PC-3 (cell line): ENCODE data around the gene TMEM176A. TPM values are rescaled to one million over a fixed set of nuclear protein-coding genes. Genes with fewer than 3 reads are reported as not detected.

Experiments used
- ATAC-seq: fragments of 200-7000 bp; cut with Tn5 transposase; 2 replicates; pipeline ENCODE4 v1.9.1; 2020; ENCODE audit warnings: mild to moderate bottlenecking, moderate library complexity
- BruUV-seq: library from RNA; stranded (reverse); fragments of 400-500 nt; replicated peaks from 2 replicates; lab custom pipeline; 2021; lab: Mats Ljungman, UMichigan
- CTCF ChIA-PET: fragments of 300-600 bp; sonication (Branson Sonifier 250); formaldehyde crosslinking; loops from one replicate; lab custom pipeline; 2022; ENCODE audit warnings: antibody characterized with exemption; lab: Charles Lee
- POLR2A ChIA-PET: fragments of 300-600 bp; sonication (Branson Sonifier 250); formaldehyde crosslinking; loops from one replicate; lab custom pipeline; 2022; ENCODE audit warnings: antibody characterized with exemption; ENCODE audit not compliant: unreplicated experiment; lab: Charles Lee
- DNase-seq: peaks from one replicate; pipeline ENCODE4 v3.0.0-alpha.2; 2015
- H2AFZ ChIP-seq: fragments of 300-600 bp; sonication (generic); 2 replicates; pipeline ENCODE4 v1.6.0; 2016; ENCODE audit warnings: antibody characterized with exemption, low read length
- H3F3A ChIP-seq: fragments of 300-600 bp; sonication (generic); one replicate; pipeline ENCODE4 v1.6.0; 2017; ENCODE audit warnings: antibody characterized with exemption, low read length, control low read depth, mild to moderate bottlenecking; ENCODE audit not compliant: unreplicated experiment
- H3K27ac ChIP-seq: fragments of 300-600 bp; sonication (generic); 2 replicates; pipeline ENCODE4 v1.5.1; 2016; ENCODE audit warnings: mild to moderate bottlenecking, low read length
- H3K27me3 ChIP-seq: fragments of 300-600 bp; sonication (generic); 2 replicates; pipeline ENCODE4 v1.6.1; 2016; ENCODE audit warnings: low read length, mixed read lengths
- H3K36me3 ChIP-seq: fragments of 300-600 bp; sonication (generic); 2 replicates; pipeline ENCODE4 v1.6.1; 2016; ENCODE audit warnings: low read depth, mixed run types, low read length, mixed read lengths
- H3K4me1 ChIP-seq: fragments of 300-600 bp; sonication (generic); 2 replicates; pipeline ENCODE4 v1.5.1; 2016; ENCODE audit warnings: low read length; ENCODE audit not compliant: insufficient read depth
- H3K4me2 ChIP-seq: fragments of 300-600 bp; sonication (generic); 2 replicates; pipeline ENCODE4 v1.6.0; 2016; ENCODE audit warnings: low read length
- H3K4me3 ChIP-seq: fragments of 300-600 bp; sonication (generic); 2 replicates; pipeline ENCODE4 v1.5.1; 2016; ENCODE audit warnings: mild to moderate bottlenecking, low read length, mixed read lengths
- H3K79me2 ChIP-seq: fragments of 300-600 bp; sonication (generic); 2 replicates; pipeline ENCODE4 v1.6.1; 2017; ENCODE audit warnings: low read length, mixed read lengths
- H3K9ac ChIP-seq: fragments of 300-600 bp; sonication (generic); 2 replicates; pipeline ENCODE4 v1.6.0; 2016; ENCODE audit warnings: mild to moderate bottlenecking, low read length
- H3K9me2 ChIP-seq: fragments of 300-600 bp; sonication (generic); replicated peaks from 2 replicates; pipeline ENCODE4 v1.6.1; 2016; ENCODE audit warnings: mixed run types, low read length, mixed read lengths
- H3K9me3 ChIP-seq: fragments of 300-600 bp; sonication (generic); 2 replicates; pipeline ENCODE4 v1.6.1; 2016; ENCODE audit warnings: low read length, mixed read lengths
- H4K20me1 ChIP-seq: fragments of 300-600 bp; sonication (generic); 2 replicates; pipeline ENCODE4 v1.6.1; 2016; ENCODE audit warnings: low read length, mixed read lengths
- EZH2 ChIP-seq: fragments of 300-600 bp; sonication (generic); IDR thresholded peaks from one replicate; pipeline ENCODE4 v1.6.1; 2017; ENCODE audit warnings: antibody characterized with exemption, mild to moderate bottlenecking, low read length; ENCODE audit not compliant: unreplicated experiment
- EZH2phosphoT487 ChIP-seq: fragments of 300-600 bp; sonication (generic); IDR thresholded peaks from 2 replicates; pipeline ENCODE4 v1.6.1; 2018; ENCODE audit warnings: mild to moderate bottlenecking, antibody characterized with exemption, low read length, borderline replicate concordance
- intact Hi-C: fragments of 100-400 bp; cut with micrococcal nuclease; formaldehyde crosslinking; loops from 2 replicates; pipeline ENCODE4 v1.9.0; 2023
- total RNA-seq: library from RNA; depleted of rRNA; stranded (reverse); fragments of >200 nt; gene quantifications from 2 replicates; pipeline ENCODE4 v1.2.3, GENCODE V29; 2014
- TF ChIP-seq, protein P1 (sequence below): fragments of 300-600 bp; sonication (generic); conservative IDR thresholded peaks from 2 replicates; pipeline ENCODE4 v1.5.1; 2017; ENCODE audit warnings: antibody characterized with exemption, low read depth, mild to moderate bottlenecking, low read length

Gene TMEM176A
- total RNA-seq, 1 experiment from 2014 or later: not detected

DNA sequence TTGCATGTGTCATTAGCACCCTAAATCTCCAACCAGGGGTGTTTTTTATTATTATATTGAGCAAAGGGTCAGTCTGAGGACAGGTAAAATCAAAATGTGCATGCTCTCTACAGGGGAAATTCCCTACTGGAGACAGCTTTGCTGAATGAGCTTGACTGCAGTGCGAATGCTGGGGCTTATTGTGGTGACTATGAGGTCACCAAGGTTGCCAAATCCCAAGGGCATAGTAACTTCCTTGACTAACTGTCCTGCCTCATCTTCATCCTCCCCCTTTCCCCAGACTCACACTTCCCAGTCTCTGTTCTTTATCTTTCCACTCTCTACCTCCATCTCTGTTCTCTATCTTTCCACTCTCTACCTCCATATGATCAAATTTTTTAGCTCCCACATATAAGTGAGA is 28.9 kb downstream of the TMEM176A start:
- Histone ChIP-seq H4K20me1 (no peaks in the 10 kb centered on the region), H3K36me3 (no peaks in the 10 kb centered on the region), H3F3A (no peaks in the 10 kb centered on the region), H3K79me2 (no peaks in the 10 kb centered on the region), H3K4me2 (no peak overlapping the region), H3K9ac (no peak overlapping the region), H3K9me3 (no peaks in the 10 kb centered on the region), H3K27ac (no peak overlapping the region), H3K4me3 (no peak overlapping the region), H3K9me2 (no peaks in the 10 kb centered on the region), H2AFZ (no peak overlapping the region), H3K4me1 (no peaks in the 10 kb centered on the region), H3K27me3 (peaks cover 48% of the 10 kb centered on the region)
- intact Hi-C loops: no loop called here
- BruUV-seq: no TSS peak
- ChIA-PET CTCF (no interaction called here), POLR2A (no interaction called here)
- ATAC-seq: no peak
- no peak for DNase-seq
- TF ChIP-seq, protein P1, sequence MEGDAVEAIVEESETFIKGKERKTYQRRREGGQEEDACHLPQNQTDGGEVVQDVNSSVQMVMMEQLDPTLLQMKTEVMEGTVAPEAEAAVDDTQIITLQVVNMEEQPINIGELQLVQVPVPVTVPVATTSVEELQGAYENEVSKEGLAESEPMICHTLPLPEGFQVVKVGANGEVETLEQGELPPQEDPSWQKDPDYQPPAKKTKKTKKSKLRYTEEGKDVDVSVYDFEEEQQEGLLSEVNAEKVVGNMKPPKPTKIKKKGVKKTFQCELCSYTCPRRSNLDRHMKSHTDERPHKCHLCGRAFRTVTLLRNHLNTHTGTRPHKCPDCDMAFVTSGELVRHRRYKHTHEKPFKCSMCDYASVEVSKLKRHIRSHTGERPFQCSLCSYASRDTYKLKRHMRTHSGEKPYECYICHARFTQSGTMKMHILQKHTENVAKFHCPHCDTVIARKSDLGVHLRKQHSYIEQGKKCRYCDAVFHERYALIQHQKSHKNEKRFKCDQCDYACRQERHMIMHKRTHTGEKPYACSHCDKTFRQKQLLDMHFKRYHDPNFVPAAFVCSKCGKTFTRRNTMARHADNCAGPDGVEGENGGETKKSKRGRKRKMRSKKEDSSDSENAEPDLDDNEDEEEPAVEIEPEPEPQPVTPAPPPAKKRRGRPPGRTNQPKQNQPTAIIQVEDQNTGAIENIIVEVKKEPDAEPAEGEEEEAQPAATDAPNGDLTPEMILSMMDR: no peak
- TF ChIP-seq EZH2phosphoT487 (no peak), EZH2 (no peak)

DNA sequence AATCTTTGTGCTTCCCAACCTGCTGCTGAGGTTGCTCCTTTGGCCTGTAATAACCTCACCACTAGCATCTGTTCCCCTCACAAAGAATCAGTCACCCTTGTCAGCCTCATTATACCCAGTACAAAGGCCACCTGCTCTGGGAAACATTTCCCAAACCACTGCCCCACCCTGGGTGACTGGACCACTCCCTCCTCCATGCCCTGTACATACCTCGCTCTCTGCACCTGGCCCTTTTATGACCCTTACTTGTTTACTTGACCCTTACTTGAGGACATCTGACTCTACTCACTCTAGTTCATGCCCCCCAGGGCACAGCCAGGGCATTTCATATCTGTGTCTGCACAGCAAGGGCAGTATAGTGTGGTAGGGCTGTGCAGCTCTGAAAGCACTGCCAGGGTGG is 30.4 kb downstream of the TMEM176A start:
- H3K9me2 ChIP-seq: no peaks in the 10 kb centered on the region
- H3K9ac ChIP-seq: no peak overlapping the region
- no peak overlapping the region for H3K4me2 ChIP-seq
- H3K27ac ChIP-seq: no peak overlapping the region
- H2AFZ ChIP-seq: no peak overlapping the region
- H4K20me1 ChIP-seq: no peaks in the 10 kb centered on the region
- ChIA-PET POLR2A (no interaction called here), CTCF (no interaction called here)
- DNase-seq (no peak), ATAC-seq (no peak)
- BruUV-seq: no TSS peak
- H3K36me3 ChIP-seq: no peaks in the 10 kb centered on the region
- no peaks in the 10 kb centered on the region for H3K79me2 ChIP-seq
- no peaks in the 10 kb centered on the region for H3K9me3 ChIP-seq
- intact Hi-C loops: no loop called here
- H3K4me3 ChIP-seq: no peak overlapping the region
- peaks cover 34% of the 10 kb centered on the region for H3K27me3 ChIP-seq
- no peaks in the 10 kb centered on the region for H3F3A ChIP-seq
- TF ChIP-seq EZH2phosphoT487 (no peak), EZH2 (no peak)
- TF ChIP-seq, protein P1: no peak
- H3K4me1 ChIP-seq: no peaks in the 10 kb centered on the region

DNA sequence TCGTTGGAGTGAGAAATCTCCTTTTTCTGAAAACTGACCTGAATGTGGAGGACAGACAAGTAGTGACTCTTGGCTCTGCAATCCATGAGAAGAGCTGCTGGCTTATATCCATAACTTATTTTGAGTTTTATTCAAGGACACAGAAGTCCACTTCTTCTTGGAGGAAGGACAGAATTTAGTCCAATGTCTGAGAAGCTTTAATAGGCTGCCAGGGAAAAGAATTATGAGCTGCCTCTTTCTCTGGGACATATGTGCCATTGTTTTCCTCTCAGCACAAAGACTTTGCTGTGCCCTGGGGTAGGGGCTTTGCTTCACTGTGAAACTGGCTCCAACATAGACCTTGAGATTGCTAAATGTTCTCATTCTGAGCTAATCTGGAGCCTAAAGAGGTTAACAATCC is 31.3 kb downstream of the TMEM176A start:
- H3K4me1 ChIP-seq: no peaks in the 10 kb centered on the region
- no peaks in the 10 kb centered on the region for H3K79me2 ChIP-seq
- no peaks in the 10 kb centered on the region for H3F3A ChIP-seq
- no TSS peak for BruUV-seq
- TF ChIP-seq, protein P1: no peak
- TF ChIP-seq EZH2phosphoT487: no peak
- TF ChIP-seq EZH2: no peak
- no peaks in the 10 kb centered on the region for H4K20me1 ChIP-seq
- POLR2A ChIA-PET: no interaction called here
- H3K27ac ChIP-seq: no peak overlapping the region
- no peaks in the 10 kb centered on the region for H3K36me3 ChIP-seq
- H3K9ac ChIP-seq: no peak overlapping the region
- intact Hi-C loops: no loop called here
- ATAC-seq (no peak), DNase-seq (no peak)
- H3K9me3 ChIP-seq: no peaks in the 10 kb centered on the region
- no peaks in the 10 kb centered on the region for H3K9me2 ChIP-seq
- CTCF ChIA-PET: no interaction called here
- no peak overlapping the region for H3K4me3 ChIP-seq
- H3K27me3 ChIP-seq: peaks cover 25% of the 10 kb centered on the region
- no peak overlapping the region for H3K4me2 ChIP-seq
- H2AFZ ChIP-seq: no peak overlapping the region
